ENCODE data around the gene PHTF2. TPM values are rescaled to one million over a fixed set of nuclear protein-coding genes. Genes with fewer than 3 reads are reported as not detected.

The PHTF2 gene
- total and polyA plus RNA-seq, 9 donors: 7.0 to 22.2 (median 12.7) TPM

DNA sequence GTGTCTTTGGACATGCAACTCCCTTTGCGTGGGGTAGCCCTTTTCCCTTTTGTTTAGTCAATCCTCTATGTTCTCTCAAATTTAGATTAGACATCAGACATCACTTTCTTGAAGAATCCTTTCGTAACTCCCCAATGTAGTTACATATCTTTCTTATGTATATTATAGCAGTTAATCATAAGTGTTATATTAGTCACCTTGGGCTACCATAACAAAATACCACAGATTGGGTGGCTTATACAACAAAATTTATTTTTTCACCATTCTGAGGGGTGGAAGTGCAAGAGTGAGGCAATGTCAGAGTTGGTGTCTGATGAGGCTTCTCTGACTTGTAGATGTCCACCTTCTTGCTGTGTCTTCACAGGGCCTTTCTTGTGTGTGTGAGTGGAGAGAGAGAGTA, 105.7 kb downstream of the PHTF2 start:
- Histone ChIP-seq H3K9me3 (no peaks in the 10 kb centered on the region), H3K36me3 (no peaks in the 10 kb centered on the region), H3K4me3 (no peak overlapping the region), H3K27me3 (no peaks in the 10 kb centered on the region), H3K27ac (no peak overlapping the region), H3K4me1 (ENCODE audit: insufficient read depth) (no peaks in the 10 kb centered on the region)
- 97 to 98% (median 97%) methylated on average over 2 of the region's 2 CpGs for WGBS, 3 donors
- DNase-seq: no peak
- intact Hi-C loops (cut with DNase I): no loop called here
- TF ChIP-seq, protein P1, sequence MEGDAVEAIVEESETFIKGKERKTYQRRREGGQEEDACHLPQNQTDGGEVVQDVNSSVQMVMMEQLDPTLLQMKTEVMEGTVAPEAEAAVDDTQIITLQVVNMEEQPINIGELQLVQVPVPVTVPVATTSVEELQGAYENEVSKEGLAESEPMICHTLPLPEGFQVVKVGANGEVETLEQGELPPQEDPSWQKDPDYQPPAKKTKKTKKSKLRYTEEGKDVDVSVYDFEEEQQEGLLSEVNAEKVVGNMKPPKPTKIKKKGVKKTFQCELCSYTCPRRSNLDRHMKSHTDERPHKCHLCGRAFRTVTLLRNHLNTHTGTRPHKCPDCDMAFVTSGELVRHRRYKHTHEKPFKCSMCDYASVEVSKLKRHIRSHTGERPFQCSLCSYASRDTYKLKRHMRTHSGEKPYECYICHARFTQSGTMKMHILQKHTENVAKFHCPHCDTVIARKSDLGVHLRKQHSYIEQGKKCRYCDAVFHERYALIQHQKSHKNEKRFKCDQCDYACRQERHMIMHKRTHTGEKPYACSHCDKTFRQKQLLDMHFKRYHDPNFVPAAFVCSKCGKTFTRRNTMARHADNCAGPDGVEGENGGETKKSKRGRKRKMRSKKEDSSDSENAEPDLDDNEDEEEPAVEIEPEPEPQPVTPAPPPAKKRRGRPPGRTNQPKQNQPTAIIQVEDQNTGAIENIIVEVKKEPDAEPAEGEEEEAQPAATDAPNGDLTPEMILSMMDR (IDR thresholded peaks at IDR 0.05): no peak
- no peak for TF ChIP-seq POLR2A (IDR thresholded peaks at IDR 0.05)
- no peak for TF ChIP-seq EP300 (IDR thresholded peaks at IDR 0.05)

DNA sequence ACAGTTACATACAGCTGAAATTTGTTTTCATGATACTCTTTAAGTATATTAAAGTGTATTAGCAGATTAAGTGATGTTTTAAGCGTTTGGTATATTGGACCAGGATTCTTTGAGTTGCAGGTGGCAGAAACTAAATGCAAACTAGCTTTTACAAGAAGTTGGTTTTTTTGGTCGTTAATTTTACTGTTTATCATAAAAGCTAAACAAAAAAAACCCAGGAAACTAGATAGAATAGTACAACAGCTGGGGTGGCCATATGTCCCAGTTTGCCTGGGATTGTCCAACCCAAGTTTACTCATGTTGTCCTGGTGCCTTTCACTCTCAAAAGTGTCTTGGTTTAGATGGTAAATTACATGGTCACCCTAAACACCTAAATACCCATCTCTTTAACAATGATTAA, 108.7 kb downstream of the PHTF2 start:
- H3K27me3 ChIP-seq: no peaks in the 10 kb centered on the region
- no peak overlapping the region for H3K27ac ChIP-seq
- no peaks in the 10 kb centered on the region for H3K36me3 ChIP-seq
- no peak overlapping the region for H3K4me3 ChIP-seq
- 63 to 76% (median 65%) methylated on average over 2 of the region's 2 CpGs for WGBS, 3 donors
- H3K4me1 ChIP-seq (ENCODE audit: insufficient read depth): no peaks in the 10 kb centered on the region
- H3K9me3 ChIP-seq: no peaks in the 10 kb centered on the region
- intact Hi-C loops (cut with DNase I): no loop called here
- no peak for DNase-seq
- TF ChIP-seq POLR2A (IDR thresholded peaks at IDR 0.05): no peak
- TF ChIP-seq, protein P1 (IDR thresholded peaks at IDR 0.05): no peak

DNA sequence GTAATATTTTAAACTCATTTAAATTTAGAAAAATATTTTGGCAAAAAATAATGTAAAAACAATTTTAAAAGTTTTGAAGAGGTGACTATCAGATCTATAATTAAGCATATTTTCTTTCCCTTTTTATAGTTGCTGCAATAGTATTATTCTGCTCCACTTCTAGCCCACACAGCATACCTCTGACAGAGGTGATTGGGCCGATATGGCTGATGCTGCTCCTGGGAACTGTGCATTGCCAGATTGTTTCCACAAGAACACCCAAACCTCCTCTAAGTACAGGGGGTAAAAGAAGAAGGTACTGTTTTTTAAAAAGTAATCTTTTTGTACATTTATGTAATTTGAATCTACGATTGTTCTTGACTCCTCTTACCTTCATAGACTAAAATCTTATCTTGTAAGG, 110.1 kb downstream of the PHTF2 start:
- Histone ChIP-seq H3K4me1 (ENCODE audit: insufficient read depth) (no peaks in the 10 kb centered on the region), H3K27ac (no peak overlapping the region), H3K4me3 (no peak overlapping the region), H3K27me3 (no peaks in the 10 kb centered on the region), H3K9me3 (no peaks in the 10 kb centered on the region), H3K36me3 (no peaks in the 10 kb centered on the region)
- no peak for DNase-seq
- WGBS, 3 donors: 41 to 69% (median 45%) methylated on average over 2 of the region's 2 CpGs
- TF ChIP-seq EP300 (IDR thresholded peaks at IDR 0.05) (no peak), POLR2A (IDR thresholded peaks at IDR 0.05) (no peak)
- TF ChIP-seq, protein P1 (IDR thresholded peaks at IDR 0.05): no peak
- intact Hi-C loops (cut with DNase I): no loop called here

DNA sequence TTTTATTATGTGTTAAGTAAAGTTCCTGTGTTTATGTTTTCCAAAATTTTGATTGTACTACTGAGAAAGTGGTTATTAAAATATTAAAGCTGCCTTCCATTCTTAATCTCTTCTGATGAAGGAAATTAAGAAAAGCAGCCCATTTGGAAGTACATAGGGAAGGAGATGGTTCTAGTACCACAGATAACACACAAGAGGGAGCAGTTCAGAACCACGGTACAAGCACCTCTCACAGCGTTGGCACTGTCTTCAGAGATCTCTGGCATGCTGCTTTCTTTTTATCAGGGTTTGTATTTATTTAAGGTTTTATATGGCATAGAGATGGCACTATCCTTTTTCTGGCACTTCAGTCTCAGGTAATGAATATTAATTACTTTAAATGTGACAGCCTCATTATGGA, 111.6 kb downstream of the PHTF2 start:
- TF ChIP-seq, protein P1 (IDR thresholded peaks at IDR 0.05): no peak
- TF ChIP-seq EP300 (IDR thresholded peaks at IDR 0.05): no peak
- no peak for TF ChIP-seq POLR2A (IDR thresholded peaks at IDR 0.05)
- 89 to 95% (median 90%) methylated on average over 2 of the region's 2 CpGs for WGBS, 3 donors
- H3K9me3 ChIP-seq: no peaks in the 10 kb centered on the region
- no peak overlapping the region for H3K4me3 ChIP-seq
- H3K36me3 ChIP-seq: no peaks in the 10 kb centered on the region
- no peak for DNase-seq
- no peak overlapping the region for H3K27ac ChIP-seq
- H3K4me1 ChIP-seq (ENCODE audit: insufficient read depth): no peaks in the 10 kb centered on the region
- intact Hi-C loops (cut with DNase I): no loop called here
- no peaks in the 10 kb centered on the region for H3K27me3 ChIP-seq

DNA sequence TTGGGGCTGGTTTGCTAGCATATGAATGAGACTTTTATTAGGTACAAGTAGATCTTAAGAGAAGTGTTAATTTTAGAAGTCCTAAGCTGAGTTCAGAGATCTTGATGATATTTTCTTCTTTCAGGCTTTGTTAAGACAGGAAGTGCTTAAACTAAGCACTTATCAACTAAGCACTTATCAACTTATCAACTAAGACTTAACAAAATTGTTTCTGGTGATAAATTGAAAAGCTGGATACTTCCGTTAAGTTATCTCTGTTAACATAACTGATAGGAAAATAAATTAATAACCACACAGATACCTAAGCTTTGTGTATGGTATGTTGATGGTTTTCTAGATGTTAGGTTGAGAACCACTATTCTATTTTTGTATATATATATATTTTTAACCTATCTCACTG, 113.7 kb downstream of the PHTF2 start:
- no peak overlapping the region for H3K4me3 ChIP-seq
- DNase-seq: no peak
- H3K27me3 ChIP-seq: no peaks in the 10 kb centered on the region
- intact Hi-C loops (cut with DNase I): no loop called here
- no peaks in the 10 kb centered on the region for H3K4me1 ChIP-seq (ENCODE audit: insufficient read depth)
- no peak overlapping the region for H3K27ac ChIP-seq
- TF ChIP-seq, protein P1 (IDR thresholded peaks at IDR 0.05): no peak
- TF ChIP-seq POLR2A (IDR thresholded peaks at IDR 0.05): no peak
- no peak for TF ChIP-seq EP300 (IDR thresholded peaks at IDR 0.05)
- no peaks in the 10 kb centered on the region for H3K9me3 ChIP-seq
- WGBS, 3 donors: 88 to 96% (median 96%) methylated on average over 1 of the region's 1 CpG
- H3K36me3 ChIP-seq: no peaks in the 10 kb centered on the region

Data from ovary (tissue), 9 donors.